Measurements from ENCODE around the gene GTF3C5. TPM values are rescaled to one million over a fixed set of nuclear protein-coding genes. Genes with fewer than 3 reads are reported as not detected.
A peak's percentile ranks its signal among the peaks of the same experiment; 100 is the strongest.

GTF3C5 gene
- total and polyA plus RNA-seq, 9 of the 15 experiments (the other 6 are each of a cell fraction or from before 2014, with no cell fraction given), result 3.8 to 118 (median 83.7) TPM

- TF ChIP-seq ZNF830 (CRISPR knock-in tag; IDR thresholded peaks at IDR 0.05) (no peak), POU5F1 (IDR thresholded peaks at IDR 0.05; ENCODE audit: borderline replicate concordance, low read depth, low read length, partially characterized antibody) (no peak), FOXK1 (CRISPR knock-in tag; IDR thresholded peaks at IDR 0.05; ENCODE audit: borderline replicate concordance) (no peak), CBX1 (IDR thresholded peaks at IDR 0.05; ENCODE audit: low read depth) (no peak), MECOM (CRISPR knock-in tag; IDR thresholded peaks at IDR 0.05) (peak; percentile 87), RBBP5 (IDR thresholded peaks at IDR 0.05; ENCODE audit: borderline replicate concordance, insufficient read depth, low read length, poor library complexity, severe bottlenecking) (no peak), PRPF4 (IDR thresholded peaks at IDR 0.05; ENCODE audit: insufficient read depth, low read depth, low read length, poor library complexity, severe bottlenecking) (no peak), SREBF2 (CRISPR knock-in tag; IDR thresholded peaks at IDR 0.05) (no peak), PHB2 (IDR thresholded peaks at IDR 0.05; ENCODE audit: low read depth) (peak; percentile 90), SMARCE1 (IDR thresholded peaks at IDR 0.05) (peak; percentile 87), CCAR2 (IDR thresholded peaks at IDR 0.05; ENCODE audit: low read depth, low read length) (no peak), OTX1 (CRISPR knock-in tag; IDR thresholded peaks at IDR 0.05) (no peak), BRD9 (IDR thresholded peaks at IDR 0.05; ENCODE audit: low read depth, partially characterized antibody) (peak; percentile 63), DIDO1 (tag; IDR thresholded peaks at IDR 0.05; ENCODE audit: low read depth) (no peak), TAF15 (IDR thresholded peaks at IDR 0.05; ENCODE audit: low read depth, low read length) (no peak), RBM17 (IDR thresholded peaks at IDR 0.05; ENCODE audit: borderline replicate concordance, low read depth, low read length) (no peak), ATF7 (IDR thresholded peaks at IDR 0.05) (no peak), XRCC5 (IDR thresholded peaks at IDR 0.05; ENCODE audit: low read depth, low read length) (no peak; the same call in 1 of the 2 replicates), ZSCAN29 (IDR thresholded peaks at IDR 0.05) (no peak), SMAD1 (IDR thresholded peaks at IDR 0.05; ENCODE audit: low read depth, low read length, partially characterized antibody) (peak; percentile 75)
- TF ChIP-seq, protein P1, sequence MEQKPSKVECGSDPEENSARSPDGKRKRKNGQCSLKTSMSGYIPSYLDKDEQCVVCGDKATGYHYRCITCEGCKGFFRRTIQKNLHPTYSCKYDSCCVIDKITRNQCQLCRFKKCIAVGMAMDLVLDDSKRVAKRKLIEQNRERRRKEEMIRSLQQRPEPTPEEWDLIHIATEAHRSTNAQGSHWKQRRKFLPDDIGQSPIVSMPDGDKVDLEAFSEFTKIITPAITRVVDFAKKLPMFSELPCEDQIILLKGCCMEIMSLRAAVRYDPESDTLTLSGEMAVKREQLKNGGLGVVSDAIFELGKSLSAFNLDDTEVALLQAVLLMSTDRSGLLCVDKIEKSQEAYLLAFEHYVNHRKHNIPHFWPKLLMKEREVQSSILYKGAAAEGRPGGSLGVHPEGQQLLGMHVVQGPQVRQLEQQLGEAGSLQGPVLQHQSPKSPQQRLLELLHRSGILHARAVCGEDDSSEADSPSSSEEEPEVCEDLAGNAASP (IDR thresholded peaks at IDR 0.05), result no peak
- TF ChIP-seq, protein P2, sequence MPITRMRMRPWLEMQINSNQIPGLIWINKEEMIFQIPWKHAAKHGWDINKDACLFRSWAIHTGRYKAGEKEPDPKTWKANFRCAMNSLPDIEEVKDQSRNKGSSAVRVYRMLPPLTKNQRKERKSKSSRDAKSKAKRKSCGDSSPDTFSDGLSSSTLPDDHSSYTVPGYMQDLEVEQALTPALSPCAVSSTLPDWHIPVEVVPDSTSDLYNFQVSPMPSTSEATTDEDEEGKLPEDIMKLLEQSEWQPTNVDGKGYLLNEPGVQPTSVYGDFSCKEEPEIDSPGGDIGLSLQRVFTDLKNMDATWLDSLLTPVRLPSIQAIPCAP (CRISPR knock-in tag; IDR thresholded peaks at IDR 0.05; ENCODE audit: borderline replicate concordance), result no peak
- TF ChIP-seq, protein P3, sequence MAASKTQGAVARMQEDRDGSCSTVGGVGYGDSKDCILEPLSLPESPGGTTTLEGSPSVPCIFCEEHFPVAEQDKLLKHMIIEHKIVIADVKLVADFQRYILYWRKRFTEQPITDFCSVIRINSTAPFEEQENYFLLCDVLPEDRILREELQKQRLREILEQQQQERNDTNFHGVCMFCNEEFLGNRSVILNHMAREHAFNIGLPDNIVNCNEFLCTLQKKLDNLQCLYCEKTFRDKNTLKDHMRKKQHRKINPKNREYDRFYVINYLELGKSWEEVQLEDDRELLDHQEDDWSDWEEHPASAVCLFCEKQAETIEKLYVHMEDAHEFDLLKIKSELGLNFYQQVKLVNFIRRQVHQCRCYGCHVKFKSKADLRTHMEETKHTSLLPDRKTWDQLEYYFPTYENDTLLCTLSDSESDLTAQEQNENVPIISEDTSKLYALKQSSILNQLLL (CRISPR knock-in tag; IDR thresholded peaks at IDR 0.05; ENCODE audit: borderline replicate concordance), result no peak
Observed at GRCh38 chr9:132998831-132999635, 31.8 kb upstream of the GTF3C5 start (continued).
